ENCODE measurements around the gene IFI44.

Gene IFI44

DNA sequence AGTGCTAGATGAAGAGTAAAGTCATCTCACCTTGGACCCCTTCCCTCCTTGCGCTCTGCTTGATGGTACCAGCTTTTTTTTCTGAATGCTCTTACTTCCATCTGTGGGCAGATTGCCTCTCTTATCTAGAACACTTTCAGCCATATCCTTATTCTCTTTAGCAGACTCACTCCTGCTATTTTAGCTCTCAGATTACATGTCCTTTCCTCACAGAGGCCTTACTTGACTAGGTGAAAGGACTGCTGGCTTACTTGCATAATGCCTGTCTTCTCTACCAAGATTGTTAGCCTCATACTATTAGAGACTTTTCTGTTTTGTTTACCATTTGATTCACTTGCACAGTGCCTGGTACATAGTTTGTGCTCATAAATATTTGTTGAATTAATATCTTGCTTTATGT lies 9.3 kb downstream of the IFI44 start:
- DNase-seq = no peak

DNA sequence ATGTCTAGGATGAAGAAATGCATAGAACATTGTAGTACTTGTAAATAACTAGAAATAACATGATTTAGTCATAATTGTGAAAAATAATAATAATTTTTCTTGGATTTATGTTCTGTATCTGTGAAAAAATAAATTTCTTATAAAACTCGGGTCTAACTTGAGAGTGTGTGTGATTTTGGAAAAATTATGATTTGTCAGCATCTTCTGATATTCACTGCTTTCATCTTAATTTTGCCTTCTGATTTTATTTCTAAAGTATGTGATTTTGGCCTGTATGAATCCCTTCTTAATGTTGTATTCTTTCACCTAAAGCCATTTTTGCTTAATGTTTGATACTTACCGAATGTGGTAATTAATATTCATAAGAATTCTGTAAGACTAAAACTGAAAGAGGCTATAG lies 14.3 kb downstream of the IFI44 start:
- no peak for DNase-seq

DNA sequence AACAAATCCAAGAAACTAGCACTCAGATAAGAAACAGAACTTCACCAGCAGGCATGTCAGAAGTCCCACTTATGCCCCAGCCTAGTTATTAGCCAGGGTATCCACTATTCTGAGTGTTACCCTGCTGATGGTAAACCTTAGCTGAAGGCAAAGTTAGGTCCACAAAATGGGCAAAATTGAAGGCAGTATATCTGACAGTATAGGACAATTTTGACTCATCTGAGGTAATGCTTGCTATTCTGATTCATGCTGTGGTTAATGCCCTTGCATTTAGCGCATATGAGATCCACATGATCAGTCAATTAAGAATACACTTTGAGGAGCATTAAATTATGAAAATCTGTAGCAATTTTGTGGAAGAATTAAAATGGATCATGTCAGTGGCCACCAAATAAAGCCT lies 15.1 kb downstream of the IFI44 start:
- DNase-seq = no peak

DNA sequence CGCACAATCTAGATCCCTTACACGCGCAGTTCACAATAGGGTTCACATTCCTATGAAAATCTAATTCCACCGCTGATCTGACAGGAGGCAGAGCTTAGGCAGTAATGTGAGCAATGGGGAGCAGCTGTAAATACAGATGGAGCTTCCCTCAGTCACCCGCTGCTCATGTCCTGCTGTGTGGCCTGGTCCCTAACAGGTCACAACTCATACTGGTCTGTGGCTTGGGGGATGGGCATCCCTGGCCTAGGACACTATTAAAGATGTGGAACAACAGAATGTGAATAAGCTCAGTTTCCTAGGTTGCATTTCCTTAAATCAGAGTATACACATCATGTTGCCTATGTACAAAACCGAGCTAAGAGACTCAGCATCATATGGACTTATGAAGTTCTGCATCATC lies 16.2 kb downstream of the IFI44 start:
- no peak for DNase-seq

DNA sequence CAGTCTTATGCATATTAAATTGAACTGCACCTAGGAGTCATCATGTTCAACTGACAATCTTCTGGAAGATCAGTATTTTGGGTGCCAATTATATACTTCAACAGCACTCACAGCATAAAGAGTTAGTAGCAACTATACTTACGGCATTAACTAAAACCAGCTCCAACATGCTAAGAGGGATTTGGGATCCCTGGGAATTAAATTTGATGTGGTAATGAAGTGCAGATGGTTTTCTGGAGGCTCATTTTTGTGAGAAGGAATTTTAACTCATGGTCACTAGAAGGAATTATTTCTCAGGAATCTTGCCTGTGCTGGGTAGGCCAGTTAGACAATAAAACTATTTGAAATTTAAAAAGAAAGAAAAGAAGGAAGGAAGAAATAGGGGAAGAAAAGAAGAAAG lies 18.3 kb downstream of the IFI44 start:
- DNase-seq = no peak

DNA sequence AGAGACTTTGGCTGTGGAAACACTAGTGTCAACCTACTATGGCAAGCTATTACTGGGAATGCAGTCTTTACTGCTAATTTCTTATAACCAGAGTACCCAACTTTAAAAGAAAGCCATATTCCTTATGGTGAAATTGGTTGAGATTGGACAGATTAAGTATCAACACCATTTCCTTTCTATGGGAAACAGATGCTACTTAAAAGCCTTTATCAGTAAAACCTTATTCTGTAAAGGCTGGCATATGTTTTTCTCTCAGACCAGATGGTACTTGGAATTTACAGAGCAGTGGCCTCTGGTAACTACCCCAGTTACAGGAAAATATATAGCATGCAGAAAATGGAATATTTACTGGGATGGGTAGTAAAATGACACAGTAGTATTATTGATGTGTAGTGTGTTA lies 18.8 kb downstream of the IFI44 start:
- no peak for DNase-seq

DNA sequence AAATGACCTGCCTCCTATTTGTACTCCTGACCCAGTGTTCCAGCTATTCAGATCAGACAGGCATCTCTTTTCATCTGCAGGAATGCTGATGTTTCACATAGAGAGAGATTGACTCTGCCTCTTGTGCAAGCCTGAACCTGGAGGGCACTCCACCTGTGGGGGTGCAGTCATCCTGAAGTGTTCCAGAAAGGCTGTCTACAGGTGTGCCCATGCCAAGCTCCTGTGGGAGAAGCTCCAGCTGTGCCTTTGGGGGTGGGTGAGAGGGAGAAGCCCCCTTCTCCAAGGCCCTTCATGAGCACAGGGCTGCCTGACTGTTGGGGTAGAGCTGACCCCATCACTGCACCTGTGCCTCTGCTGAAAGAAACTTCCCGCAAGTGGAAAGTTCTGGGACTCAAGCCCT lies 22.8 kb downstream of the IFI44 start:
- DNase-seq = no peak

DNA sequence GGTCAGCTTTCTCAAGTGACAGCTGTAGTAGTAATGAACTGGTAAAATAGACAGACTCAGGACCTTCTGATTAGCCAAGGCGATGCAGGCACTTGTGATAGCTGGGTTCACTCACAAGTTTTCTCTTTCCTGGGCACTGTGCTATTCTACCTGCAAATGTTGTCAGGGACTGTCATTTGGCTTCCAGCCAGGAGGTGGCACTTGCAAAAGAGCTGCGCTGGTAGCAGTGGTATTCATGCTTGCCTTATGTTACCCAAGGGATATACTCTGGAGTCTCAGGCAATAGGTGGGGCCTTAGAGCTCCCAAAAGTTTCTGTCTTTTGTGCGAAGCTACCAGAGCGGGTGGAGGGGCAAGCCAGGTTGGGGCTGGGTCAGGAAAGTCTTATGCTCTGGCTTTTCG lies 23.5 kb downstream of the IFI44 start:
- DNase-seq = no peak

DNA sequence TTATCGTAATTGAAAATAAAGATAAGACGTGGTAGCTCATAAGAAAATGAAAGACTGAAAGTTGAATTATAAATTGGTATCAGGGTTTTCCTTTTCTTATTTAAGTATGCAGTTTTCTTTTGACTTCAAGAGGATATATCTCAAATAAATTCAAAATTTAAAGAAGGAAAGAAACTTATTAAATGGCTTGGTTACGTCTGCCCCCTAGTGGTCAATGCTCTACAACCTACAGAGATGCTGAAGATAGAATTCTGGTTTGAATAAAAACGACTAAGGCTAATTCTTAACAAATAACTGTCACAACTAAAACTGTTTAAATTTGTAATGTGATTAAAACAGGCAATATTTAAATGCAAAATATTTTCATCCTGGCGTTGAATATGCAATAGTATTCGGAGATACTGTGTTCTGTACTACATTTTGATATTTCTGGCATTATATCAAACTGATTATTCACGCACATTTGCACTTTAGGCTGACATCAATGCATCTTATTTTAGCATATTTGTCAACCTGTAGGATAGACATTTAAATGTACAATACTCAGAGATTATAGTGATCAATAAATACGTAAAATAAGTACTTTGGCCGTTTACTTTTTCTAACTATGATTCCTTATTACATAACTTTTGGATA lies 26.8 kb downstream of the IFI44 start:
- DNase-seq = no peak

DNA sequence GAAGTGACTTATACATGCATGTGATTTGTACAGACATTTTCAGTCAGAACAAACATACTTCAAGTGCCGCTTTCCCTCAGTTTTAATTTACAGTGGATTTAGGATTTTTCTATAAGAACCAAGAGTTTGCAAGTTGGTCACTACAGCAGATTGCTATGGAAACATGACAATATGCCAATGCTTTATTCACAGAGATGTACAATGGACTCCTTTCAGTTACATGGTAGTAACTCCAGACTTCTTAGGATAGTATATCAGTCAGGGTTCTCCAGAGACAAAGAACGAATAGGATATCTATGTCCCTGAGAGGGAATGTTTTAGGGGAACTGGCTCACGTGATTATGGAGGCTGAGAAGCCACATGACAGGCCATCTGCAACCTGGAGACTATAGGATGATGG lies 27.4 kb downstream of the IFI44 start:
- DNase-seq = no peak

DNA sequence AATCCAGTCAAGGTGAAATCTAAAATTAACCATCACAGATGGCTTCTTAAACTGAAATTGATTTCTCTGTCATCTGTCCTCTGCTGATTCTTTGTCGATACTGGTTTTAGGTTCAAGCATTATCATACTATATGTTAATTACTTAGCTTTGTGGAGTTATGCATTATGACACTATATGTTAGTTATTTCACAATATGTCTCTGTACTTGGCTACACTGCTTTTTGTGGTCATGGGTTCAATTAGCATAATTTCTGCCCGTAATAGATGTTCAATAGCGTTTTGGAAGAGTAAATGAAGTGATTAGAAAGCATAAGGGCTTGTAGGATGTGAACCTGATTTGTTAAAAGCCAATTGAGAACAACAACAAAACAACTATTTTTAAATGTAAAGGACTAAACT lies 28.2 kb downstream of the IFI44 start:
- no peak for DNase-seq

DNA sequence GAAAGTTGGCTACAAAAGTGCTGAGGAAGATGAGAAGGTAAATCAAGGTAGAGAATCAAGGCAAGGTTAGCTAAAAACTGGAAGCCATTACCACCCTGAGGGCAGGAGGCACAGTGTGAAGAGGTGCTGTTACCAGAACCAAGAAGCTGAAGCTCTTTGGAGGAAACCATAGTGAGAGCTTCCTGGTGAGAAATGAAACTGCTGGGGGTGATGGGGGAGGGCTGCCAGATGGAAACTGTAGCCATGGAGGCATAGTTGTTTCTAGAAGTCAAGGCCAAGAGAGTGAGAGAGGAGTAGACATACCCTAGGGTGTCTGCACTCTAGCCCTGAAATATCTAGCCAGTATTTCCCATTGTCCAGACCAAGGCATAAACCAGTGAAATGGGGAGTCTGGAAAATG lies 28.7 kb downstream of the IFI44 start:
- DNase-seq = no peak

DNA sequence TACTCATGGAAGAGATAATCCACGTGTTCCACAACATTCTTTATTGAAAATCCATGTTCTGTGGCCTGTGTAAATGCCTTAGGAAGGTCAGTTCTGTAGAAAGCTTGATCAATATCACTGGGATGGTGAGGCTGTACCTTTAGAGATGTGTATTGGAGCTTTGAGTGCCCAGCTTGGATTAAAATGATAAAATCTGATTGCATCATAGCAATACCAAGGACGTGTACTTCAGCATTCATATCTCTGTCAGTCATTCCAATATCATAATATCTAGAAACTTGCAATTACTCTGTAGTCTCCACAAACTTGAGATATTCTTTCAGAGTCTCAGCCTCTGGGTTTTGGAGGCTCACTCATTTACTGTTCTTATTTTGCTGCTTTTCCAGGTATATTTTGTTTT lies 31.6 kb downstream of the IFI44 start:
- DNase-seq = no peak

DNA sequence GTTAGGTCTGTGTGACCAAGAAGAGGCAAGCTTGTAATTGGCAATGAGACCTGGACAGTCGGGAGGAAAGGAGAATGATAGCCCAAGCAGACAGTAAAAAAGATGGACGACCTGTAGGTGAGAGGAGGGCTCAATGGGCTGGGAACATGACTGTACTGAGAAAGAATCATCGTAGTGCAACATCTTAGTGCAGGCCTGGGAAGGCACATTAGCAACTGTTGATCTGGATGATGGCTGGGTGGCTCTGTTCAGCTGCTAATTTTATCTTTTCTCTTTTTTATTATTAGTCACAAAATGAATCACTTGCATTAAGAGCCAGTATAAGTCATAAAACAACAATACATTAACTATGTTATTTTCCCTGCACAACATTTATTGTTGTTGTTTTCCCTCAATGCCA lies 32.9 kb downstream of the IFI44 start:
- DNase-seq = no peak

DNA sequence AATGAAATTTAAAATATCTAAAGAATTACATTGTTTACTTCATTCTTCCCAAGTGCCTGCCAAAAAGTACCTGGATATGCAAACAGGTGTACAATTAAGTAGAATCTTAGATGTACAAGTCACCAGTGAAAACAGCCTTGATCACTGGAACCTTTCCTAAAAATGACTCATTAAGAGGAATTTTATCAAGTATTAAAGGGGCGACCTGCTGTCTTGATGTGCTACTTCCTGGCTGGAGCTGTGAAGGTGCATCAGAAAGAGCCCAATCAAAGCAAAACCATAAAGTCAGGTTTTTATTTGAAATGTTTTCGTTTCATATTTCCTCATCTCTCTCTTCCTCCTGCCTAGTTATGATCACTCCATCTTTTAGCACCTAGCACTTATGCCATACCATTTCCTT lies 33.4 kb downstream of the IFI44 start:
- DNase-seq = no peak

DNA sequence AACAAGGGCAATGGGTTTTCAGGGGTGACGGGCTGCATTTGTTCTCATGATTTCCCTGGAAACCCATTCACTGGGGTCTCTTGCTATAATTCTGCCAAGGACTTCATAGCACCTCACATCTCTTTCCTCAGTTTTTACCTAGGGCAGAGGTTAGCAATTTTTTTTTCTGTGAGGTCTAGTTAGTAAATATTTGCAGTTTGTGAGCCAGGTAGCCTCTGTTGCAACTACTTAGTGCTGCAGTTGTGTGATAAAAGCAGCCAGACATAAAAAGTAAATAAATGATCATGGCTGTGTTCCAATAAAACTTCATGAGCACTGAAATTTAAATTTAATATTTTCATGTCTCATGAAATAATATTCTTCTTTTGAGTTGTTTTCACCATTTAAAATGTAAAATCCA lies 37.7 kb downstream of the IFI44 start:
- DNase-seq = no peak

DNA sequence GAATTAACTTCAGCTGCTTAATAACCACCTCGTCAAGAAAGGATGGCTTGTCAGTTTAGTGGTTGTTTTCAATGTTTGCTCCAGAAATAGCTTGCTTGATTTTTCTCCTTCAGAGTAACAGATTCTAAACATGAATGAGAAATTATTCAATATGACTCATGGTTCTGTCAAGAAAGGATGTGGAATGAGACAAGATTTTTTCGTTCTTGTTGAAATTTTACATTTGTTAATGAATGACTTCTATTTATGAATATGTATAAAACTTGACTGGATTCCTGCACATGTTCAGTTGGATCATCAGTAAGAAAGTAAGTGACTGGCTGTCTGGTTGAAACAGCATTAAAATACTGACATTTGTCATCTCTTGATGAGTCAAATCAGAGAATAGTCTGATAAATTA lies 38.3 kb downstream of the IFI44 start:
- DNase-seq = no peak

DNA sequence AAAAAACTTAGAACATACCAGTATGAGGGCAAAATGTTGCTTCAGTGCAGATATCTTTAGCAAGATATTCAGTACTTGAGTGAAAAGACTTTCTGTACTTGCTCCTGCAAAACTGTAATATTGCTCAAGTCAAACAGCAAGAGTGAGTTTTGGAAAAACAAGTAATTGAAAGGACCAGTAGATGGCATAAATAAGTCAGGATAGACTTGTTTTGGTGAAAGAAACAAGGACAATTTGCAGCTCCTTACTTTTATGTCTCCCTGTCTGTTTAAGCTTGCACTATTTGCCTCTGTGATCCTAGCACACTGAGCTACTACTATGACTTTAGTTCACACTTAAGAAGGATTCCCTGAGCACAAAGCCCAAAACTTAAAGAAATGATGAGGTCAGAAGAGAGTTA lies 39.1 kb downstream of the IFI44 start:
- no peak for DNase-seq

DNA sequence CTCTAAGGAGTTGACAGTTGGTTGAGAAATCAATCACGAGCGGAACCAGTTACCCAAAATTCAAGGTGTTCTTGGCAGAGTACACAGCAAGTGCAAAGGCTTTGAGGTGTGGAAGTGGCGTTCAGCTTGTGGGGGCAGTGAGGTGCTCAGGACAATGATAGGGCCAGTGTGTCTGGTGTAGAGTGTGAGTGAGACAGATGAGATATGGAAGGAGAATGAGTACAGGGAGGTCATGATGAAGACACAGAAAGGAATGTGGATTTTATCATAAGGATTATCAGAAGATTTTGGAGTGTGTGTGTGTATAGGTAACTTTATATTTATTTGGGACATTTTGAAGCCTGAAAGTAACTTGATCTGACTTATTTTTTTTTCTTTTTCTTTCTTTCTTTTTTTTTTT lies 40.9 kb downstream of the IFI44 start:
- DNase-seq = no peak

DNA sequence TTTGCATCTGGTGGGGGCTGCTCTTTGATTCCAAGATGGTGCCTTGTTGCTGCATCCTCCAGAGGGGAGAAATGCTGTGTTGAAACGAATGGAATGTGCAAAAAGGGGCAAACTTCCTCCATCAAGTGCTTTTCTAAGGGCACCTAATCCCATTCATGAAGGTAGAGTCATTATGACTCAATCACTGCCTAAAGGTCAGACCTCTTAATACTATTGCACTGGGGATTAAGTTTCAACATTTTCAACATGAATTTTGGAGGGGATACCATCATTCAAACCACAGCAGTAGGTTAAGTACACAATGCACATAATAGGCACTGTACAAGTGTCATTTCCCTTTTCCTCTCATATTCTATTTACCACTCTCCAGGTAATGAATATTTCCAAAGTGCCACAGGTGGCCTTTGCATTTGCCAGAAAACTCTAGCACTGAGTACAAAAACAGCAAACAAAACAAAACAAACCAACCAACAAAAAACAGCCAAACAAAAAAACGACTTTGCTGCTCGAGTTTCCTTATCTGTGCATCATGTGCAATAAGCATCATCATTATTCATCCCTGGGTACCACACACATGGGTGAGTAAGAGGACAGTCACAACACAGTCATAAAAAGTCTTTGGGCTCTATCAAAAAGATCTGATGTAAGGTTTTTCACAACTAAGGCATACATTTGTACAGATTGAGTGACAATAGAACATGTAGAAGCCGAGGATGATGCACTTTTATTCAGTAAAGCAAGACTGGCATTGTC lies 42.5 kb downstream of the IFI44 start:
- DNase-seq = no peak

DNA sequence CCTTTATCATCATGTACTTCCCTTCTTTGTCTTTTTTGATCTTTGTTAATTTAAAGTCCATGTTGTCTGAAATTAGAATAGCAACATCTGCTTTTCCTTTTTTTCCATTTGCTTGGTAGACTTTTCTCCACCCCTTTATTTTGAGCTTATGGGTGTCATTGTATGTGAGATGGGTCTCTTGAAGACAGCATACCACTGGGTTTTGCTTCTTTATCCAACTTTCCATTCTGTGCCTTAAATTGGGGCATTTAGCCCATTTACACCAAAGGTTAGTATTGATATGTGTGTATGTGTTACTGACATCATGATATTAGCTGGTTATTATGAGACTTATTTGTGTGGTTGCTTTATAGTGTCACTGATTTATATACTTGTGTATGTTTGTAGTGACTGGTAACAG lies 50.2 kb downstream of the IFI44 start:
- no peak for DNase-seq

DNA sequence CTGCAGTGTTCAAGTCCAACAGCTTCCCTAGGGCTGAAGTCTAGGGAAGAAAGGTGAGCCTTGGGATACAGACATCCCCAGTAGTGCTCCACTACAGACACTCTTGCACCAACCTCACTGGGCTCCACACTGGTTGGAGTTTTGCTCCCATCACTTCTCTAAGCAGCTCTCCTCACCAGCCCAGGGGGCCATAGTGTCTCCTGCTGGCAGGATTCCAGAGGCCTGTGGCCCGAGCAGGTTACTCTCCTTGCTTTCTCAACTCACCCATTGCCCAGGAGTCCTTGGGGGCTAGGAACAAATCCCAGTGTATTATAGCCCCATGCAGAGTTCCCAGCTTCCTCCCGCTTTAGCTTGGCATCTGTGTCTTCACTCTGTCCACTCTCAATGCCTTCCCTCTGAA lies 52.8 kb downstream of the IFI44 start:
- no peak for DNase-seq

DNA sequence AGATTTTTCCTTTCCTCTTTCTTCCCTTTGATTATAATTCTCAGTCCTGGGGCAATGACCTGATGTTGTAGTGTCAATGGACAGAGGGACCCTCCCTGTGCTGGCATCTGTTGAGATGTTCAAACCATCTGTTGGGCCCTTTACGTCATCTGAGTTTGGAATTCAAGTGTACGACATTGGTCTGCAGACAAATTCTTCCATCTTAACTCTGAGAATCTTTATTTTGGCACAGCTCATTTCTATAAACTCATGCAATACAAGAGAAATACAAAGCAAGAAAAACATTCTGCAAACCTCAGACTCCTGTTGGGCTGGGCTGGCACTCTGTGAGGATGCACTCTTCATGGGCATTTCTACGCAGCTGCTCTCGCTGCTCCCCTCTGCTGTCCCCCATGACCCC lies 54.2 kb downstream of the IFI44 start:
- no peak for DNase-seq

DNA sequence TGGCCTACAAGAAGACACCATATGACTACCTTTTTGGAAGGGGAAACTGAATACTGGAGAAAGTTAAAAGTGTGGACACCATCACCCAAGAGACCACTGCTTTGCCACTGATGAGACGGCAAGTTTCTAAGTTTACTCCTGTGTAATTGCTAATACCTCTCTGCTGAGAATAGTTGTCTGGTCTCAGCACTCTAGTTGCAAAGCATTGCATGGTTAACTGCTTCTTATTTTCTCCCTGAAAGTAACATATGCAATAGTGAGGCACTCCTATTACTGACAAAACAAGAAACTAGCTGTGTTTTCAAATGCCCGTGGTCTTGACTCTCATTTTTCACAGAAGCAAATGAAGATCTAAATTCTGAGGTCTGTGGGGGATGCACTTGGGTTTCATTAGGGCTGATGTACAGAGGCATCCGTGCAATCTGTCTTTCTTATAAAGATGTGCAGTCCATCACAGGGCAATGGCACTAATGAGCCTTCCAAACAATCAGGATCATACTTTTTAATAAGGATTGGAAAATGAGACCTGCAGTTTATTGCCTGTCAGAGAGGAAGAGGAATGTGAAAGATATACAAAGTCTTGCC lies 62.9 kb downstream of the IFI44 start:
- no peak for DNase-seq

DNA sequence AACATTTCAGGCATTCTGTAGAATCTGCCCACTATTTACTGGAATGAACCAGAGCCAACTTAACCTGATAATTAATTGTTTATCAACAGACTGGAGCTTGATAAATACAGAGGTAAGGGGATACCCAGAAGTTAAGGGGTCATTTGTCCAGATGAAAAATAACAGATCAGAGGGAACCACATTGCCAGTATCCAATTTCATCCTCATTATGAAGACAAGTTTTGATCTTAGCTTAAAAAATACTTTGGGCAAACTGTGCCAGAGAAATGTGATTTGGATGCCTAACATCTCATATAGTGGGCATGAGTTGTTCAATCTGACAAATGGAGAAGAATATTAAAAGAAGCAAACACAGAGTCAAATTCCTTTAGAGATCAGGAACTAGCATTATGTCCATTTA lies 63.7 kb downstream of the IFI44 start:
- no peak for DNase-seq
